ENCODE data around the gene SPATA17. TPM values are rescaled to one million over a fixed set of nuclear protein-coding genes. Genes with fewer than 3 reads are reported as not detected.

Gene SPATA17
- total and polyA plus RNA-seq, 2 of the 8 experiments (the other 6 are each of a cell fraction or from before 2014, with no cell fraction given): 0.17 to 0.48 TPM

GRCh38 chr1:217776693-217777092 is 145.5 kb downstream of the SPATA17 start:
- Histone ChIP-seq H3K27me3 (replicated peaks in 1 of 4; ENCODE audit: control insufficient read depth in 3 of 4, extremely low read depth in 1 of 4, insufficient read depth in 3 of 4, low read length in 3 of 4) (peaks cover 0 to 1% (median 0%) of the 10 kb centered on the region in 4 experiments; a peak in 1 of 7 replicates), H2BK120ac (replicated peaks; ENCODE audit: low read depth, low read length) (no peak overlapping the region), H3K9me3 (ENCODE audit: insufficient read depth in 2 of 2, low read depth in 1 of 2, low read length in 1 of 2) (no peaks in the 10 kb centered on the region), H4K91ac (replicated peaks; ENCODE audit: insufficient read length, low read length) (no peak overlapping the region), H3K14ac (ENCODE audit: insufficient read length) (no peak overlapping the region), H3K4me3 (ENCODE audit: extremely low read depth in 1 of 4, insufficient read depth in 2 of 4, low read depth in 3 of 4, low read length in 4 of 4) (no peak overlapping the region), H3K4me2 (ENCODE audit: insufficient read depth in 1 of 2, low read depth in 2 of 2, low read length in 2 of 2) (no peak overlapping the region), H3K23me2 (ENCODE audit: low read depth, low read length) (no peaks in the 10 kb centered on the region), H4K8ac (ENCODE audit: extremely low read depth, insufficient read depth, low read length) (no peak overlapping the region), H4K5ac (ENCODE audit: insufficient read length, low read depth, low read length) (no peak overlapping the region), H3K27ac (ENCODE audit: low read depth, low read length) (no peak overlapping the region), H3K4ac (replicated peaks; ENCODE audit: insufficient read length, low read depth, low read length) (no peak overlapping the region), H3K56ac (replicated peaks; ENCODE audit: insufficient read length, low read depth, low read length) (no peak overlapping the region), H3K23ac (ENCODE audit: insufficient read length) (no peak overlapping the region), H2BK20ac (ENCODE audit: low read length) (no peak overlapping the region), H2BK15ac (ENCODE audit: low read length) (no peak overlapping the region), H3K4me1 (replicated peaks in 1 of 4; ENCODE audit: control insufficient read depth in 3 of 4, insufficient read depth in 4 of 4, low read length in 3 of 4) (no peaks in the 10 kb centered on the region), H3K18ac (ENCODE audit: extremely low read depth, low read length) (no peak overlapping the region), H3K79me2 (ENCODE audit: control insufficient read depth in 1 of 2, insufficient read depth in 2 of 2, low read length in 2 of 2) (no peaks in the 10 kb centered on the region), H2BK5ac (ENCODE audit: low read depth, low read length) (no peak overlapping the region), H3K9ac (replicated peaks in 1 of 4; ENCODE audit: extremely low read depth in 1 of 4, low read depth in 3 of 4, low read length in 3 of 4) (no peak overlapping the region), H3K36me3 (ENCODE audit: control insufficient read depth in 2 of 4, insufficient read depth in 4 of 4, low read length in 3 of 4) (no peaks in the 10 kb centered on the region), H2AK5ac (ENCODE audit: low read depth, low read length) (no peak overlapping the region), H2AFZ (ENCODE audit: low read length) (no peak overlapping the region), H2BK12ac (ENCODE audit: low read depth, low read length) (no peak overlapping the region), H4K20me1 (replicated peaks in 1 of 2; ENCODE audit: control insufficient read depth in 1 of 2, insufficient read depth in 2 of 2, low read length in 2 of 2) (peaks cover 0 to 2% of the 10 kb centered on the region in 2 experiments), H3K79me1 (ENCODE audit: low read depth, low read length) (no peaks in the 10 kb centered on the region)
- TF ChIP-seq SIX5 (IDR thresholded peaks at IDR 0.05; ENCODE audit: low read depth, low read length) (no peak), SIN3A (conservative IDR thresholded peaks at IDR 0.05 in 1 of 2, IDR thresholded peaks at IDR 0.05 in 1 of 2; ENCODE audit: low read depth in 1 of 2, low read length in 2 of 2) (no peak), CHD1 (IDR thresholded peaks at IDR 0.05; ENCODE audit: low read depth, low read length) (no peak), TBP (IDR thresholded peaks at IDR 0.05; ENCODE audit: low read depth, low read length) (no peak), RNF2 (IDR thresholded peaks at IDR 0.05; ENCODE audit: borderline replicate concordance, low read depth, low read length, missing control alignments, poor library complexity, severe bottlenecking) (no peak), KDM5A (IDR thresholded peaks at IDR 0.05; ENCODE audit: low read length) (no peak), PHF8 (conservative IDR thresholded peaks at IDR 0.05; ENCODE audit: low read depth, low read length) (no peak), SP2 (IDR thresholded peaks at IDR 0.05; ENCODE audit: low read length) (no peak), CBX8 (IDR thresholded peaks at IDR 0.05; ENCODE audit: borderline replicate concordance, low read depth, low read length) (no peak), CHD2 (IDR thresholded peaks at IDR 0.05; ENCODE audit: low read length) (no peak), ZNF274 (IDR thresholded peaks at IDR 0.05; ENCODE audit: borderline replicate concordance, extremely low read depth, low read length) (no peak), RAD21 (IDR thresholded peaks at IDR 0.05 in 1 of 2, conservative IDR thresholded peaks at IDR 0.05 in 1 of 2; ENCODE audit: low read depth in 2 of 2, low read length in 2 of 2) (no peak), TEAD4 (IDR thresholded peaks at IDR 0.05; ENCODE audit: low read depth, low read length) (no peak), BACH1 (IDR thresholded peaks at IDR 0.05; ENCODE audit: low read length) (no peak)
- DNase-seq (ENCODE audit: low read depth in 1 of 2, low spot score in 2 of 2) (no peak), FAIRE-seq (no peak)
- ChIA-PET POLR2A (ENCODE audit: partially characterized antibody) (no interaction called here), CTCF (ENCODE audit: partially characterized antibody) (interaction anchor here (0.9 kb wide), 1 partner anchor 21 kb away, joined by 3 read pairs; no protein-coding TSS in a partner anchor)
- WGBS, 2 experiments (ENCODE audit: extremely low coverage in 1 of 2, insufficient coverage in 1 of 2, insufficient read length in 1 of 2, insufficient replicate concordance in 2 of 2, low coverage in 1 of 2, low lambda C conversion rate in 2 of 2, missing lambda C conversion rate in 1 of 2): 94% methylated on average over 5 of the region's 5 CpGs; no CpG with 5 or more reads in 1 of the 2 experiments

Data from H1 (cell line).